Smooth muscle cell of the brain vasculature (primary cell): Measurements from ENCODE around the gene ENDOG.
"Not testable (repeated sequence)": the region's sequence is repeated elsewhere in the genome, so short reads cannot be mapped to it uniquely, and the experiment has no call there.

Source experiments
- DNase-seq: peaks from one replicate; pipeline ENCODE4 v3.0.0-alpha.2; 2012; ENCODE audit warnings: low read depth, low spot score

Gene ENDOG

DNA sequence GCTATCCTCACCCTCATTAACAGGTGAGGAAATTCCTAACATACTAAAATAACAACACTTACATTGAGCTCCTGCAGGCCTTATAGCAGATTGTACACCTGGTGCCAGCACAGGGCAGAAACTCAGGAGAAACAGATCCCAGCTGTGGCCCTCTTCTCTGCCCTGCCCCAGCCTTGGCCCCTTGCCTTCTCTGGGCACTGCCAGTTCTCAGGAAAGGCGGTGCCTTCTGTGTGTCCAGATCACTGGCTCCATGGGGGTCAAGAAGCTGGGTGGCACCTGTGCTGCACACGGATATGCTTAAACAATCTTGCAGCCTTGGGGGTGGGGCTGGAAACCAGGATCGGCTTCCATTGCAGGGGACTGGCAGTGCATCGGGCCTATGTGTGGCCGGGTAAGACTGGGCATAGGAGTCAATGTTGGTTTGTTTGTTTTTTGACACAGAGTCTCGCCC, 44.1 kb downstream of the ENDOG start:
- no peak for DNase-seq

DNA sequence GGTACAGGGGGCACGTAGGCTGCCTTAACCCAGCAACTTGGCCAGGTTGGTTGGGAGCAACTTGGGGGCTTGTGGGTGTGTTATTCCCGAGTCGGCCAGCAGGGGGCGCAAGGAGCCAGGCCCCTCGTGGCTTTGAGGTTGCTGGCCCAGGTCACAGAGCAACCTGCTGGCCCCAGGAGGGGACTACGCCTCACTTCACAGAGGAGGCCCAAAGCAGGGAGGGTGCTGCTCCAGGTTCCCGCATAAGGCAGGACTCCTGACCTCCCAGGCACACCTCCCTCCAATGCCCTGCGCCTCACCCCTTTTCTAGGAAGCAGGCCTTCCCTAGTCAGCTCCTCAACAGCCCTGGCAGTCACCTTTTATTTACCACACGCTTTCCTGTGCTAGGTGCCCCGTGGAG, 45.3 kb downstream of the ENDOG start:
- no peak for DNase-seq

DNA sequence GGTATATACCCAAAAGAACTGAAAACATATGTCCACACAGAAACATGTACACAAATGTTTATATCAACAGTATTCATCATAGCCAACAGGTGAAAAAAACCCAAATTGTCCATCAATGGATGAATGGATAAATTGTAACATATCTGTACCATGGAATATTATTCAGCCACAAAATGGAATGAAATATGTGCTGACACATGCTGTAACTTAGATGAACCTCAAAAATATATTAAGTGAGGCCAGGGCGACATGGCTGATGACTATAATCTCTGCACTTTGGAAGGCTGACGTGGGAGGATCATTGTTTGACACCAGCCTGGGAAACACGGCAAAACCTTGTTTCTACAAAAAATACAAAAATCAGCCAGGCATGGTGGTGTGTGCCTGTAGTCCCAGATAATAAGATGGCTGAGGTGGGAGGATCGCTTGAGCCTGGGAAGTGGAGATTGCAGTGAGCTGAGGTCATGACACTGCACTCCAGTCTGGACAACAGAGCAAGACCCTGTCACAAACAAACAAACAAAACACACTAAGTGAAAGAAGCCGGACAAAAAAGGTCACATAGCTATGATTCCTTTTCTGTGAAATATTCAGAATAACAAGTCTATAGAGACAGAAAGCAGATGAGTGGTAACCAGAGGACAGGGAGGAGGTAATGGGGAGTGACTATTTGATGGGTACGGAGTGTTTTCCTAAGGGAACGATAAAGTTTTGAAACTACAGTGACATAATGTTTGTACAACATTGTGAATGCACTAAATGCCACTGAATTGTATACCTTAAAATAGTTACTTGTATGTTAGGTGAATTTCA, 52.0 kb downstream of the ENDOG start:
- no peak for DNase-seq

DNA sequence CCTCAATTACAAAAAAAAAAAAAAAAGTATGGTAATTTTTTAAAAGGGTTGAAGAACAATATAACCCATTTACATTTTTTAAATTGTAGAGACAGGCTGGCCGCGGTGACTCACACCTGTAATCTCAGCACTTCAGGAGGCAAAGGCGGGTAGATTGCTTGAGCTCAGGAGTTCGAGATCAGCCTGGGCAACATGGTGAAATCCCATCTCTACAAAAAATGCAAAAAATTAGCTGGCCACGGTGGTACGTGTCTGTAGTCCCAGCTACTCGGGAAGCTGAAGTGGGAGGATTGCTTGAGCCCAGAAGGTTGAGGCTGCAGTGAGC, 52.6 kb downstream of the ENDOG start:
- not testable (repeated sequence) for DNase-seq
